ENCODE measurements around the gene FNIP2. TPM values are rescaled to one million over a fixed set of nuclear protein-coding genes. Genes with fewer than 3 reads are reported as not detected.
A peak's percentile ranks its signal among the peaks of the same experiment; 100 is the strongest.
"Not testable (repeated sequence)": the region's sequence is repeated elsewhere in the genome, so short reads cannot be mapped to it uniquely, and the experiment has no call there.

FNIP2 gene
- total RNA-seq, 2 donors from 2014 or later: 7.7 to 11.5 TPM

DNA sequence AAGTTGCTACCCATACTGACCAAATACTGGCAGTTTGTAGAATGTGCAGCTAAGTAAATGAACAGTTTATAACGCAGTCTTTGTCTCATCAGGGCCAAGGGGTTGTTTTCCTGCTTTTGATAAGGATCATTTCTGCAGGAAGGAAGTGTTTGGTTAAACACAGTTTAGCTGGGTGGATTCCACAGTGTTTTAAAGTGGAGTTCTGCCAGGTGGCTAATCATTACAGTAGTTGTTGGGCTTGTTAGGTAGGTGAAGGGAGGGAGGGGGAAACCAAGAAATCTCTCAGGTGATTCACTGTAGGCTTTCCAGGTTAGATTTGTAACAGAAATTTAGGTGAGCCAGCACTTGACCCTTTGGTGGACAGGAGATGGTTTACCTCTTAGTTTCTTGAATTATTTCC lies 58.1 kb downstream of the FNIP2 start:
- peak overlapping the region; percentile 90 for H3K27ac Mint-ChIP-seq
- DNase-seq: no peak

DNA sequence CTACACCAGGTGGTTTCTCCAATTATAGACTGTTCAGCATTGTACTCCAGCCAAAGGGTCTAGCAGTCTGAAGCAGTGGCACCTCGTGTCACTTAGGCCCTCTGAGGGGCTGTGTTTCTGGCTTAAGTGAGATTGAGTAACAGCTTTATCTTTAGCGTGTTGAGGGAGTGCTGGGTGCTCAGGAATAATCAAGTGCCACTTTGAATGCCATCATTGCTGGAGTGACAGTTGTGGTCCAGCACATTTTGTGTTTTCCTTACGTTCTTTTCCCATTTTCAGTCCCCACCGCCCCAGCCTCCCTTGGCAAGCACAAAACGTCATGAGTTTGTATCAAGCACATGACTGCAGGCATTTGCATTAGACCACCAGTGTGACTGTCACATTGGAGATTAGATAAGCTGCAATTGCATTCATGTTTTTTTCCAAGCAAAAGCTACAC lies 58.7 kb downstream of the FNIP2 start:
- Mint-ChIP-seq H3K4me1 (peaks cover 41% of the 10 kb centered on the region), H3K27me3 (no peaks in the 10 kb centered on the region), H3K36me3 (ENCODE audit: low read depth) (peaks cover 15% of the 10 kb centered on the region), H3K4me3 (no peak overlapping the region), H3K27ac (peak overlapping the region; percentile 90)
- no peaks in the 10 kb centered on the region for H3K9me3 ChIP-seq (ENCODE audit: control insufficient read depth, low read length, poor library complexity, severe bottlenecking)
- no peak for ATAC-seq
- DNase-seq: no peak

More for the DNA sequence above, 58.1 kb downstream of the FNIP2 start:
- H3K4me1 Mint-ChIP-seq: peaks cover 41% of the 10 kb centered on the region
- peak; percentile 88 for ATAC-seq
- peaks cover 15% of the 10 kb centered on the region for H3K36me3 Mint-ChIP-seq (ENCODE audit: low read depth)
- H3K9me3 ChIP-seq (ENCODE audit: control insufficient read depth, low read length, poor library complexity, severe bottlenecking): no peaks in the 10 kb centered on the region
- H3K27me3 Mint-ChIP-seq: no peaks in the 10 kb centered on the region
- peak overlapping the region; percentile 80 for H3K4me3 Mint-ChIP-seq

DNA sequence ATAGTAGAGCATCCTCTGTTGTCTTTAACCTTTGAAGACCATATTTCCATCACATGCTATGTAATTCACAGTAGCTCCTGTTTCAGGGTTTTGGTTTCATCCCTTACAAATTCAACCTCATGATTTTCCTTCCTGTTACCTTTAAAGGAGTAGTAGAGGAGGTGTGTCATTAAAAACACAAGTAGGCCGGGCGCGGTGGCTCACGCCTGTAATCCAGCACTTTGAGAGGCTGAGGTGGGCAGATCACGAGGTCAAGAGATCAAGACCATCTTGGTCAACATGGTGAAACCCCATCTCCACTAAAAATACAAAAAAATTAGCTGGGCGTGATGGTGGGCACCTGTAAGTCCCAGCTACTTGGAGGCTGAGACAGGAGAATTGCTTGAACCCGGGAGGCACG lies 59.3 kb downstream of the FNIP2 start:
- ATAC-seq; H3K4me3 Mint-ChIP-seq; H3K9me3 ChIP-seq (ENCODE audit: control insufficient read depth, low read length, poor library complexity, severe bottlenecking); DNase-seq; H3K27me3 Mint-ChIP-seq: not testable (repeated sequence)
- H3K4me1 Mint-ChIP-seq: peaks cover 41% of the 10 kb centered on the region
- peak overlapping the region; percentile 90 for H3K27ac Mint-ChIP-seq
- H3K36me3 Mint-ChIP-seq (ENCODE audit: low read depth): peaks cover 15% of the 10 kb centered on the region

DNA sequence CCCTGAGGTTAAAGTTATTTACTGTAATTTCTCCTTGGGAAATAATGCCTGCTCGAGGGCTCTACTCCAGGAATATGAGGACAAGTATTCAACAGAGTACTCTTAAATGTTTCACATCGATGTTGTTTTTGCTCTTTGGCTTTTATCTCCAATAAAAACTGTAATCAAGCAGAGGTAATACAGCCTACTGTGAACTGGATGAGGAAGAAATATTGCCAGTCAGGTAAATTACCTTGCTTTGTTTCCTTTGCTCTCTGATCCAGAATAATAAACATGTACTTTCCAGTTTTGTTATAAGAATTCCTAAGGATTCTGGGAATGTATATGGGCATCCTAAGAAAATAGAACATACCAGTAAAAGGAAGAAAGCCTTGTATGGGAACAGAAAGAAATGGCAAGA lies 60.4 kb downstream of the FNIP2 start:
- no peak overlapping the region for H3K27ac Mint-ChIP-seq

DNA sequence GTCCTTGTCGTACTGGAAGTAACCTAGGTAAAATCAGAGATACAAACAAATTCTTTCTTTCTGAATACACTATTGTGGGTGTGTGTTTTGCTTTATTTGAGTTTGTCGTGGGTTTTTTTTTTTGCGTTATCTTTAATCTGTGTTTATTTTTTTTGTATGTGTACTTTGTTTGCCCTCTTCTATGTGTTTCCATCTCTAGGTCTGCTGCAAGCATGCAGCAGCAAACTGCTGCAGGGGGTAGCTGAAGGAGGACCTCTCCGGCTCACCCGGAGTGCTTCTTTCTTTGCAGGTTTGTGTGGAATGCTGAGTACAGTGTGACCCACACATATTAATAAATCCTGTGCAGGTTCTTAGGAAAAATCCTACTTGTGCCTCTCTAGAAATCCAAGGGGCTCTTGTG lies 64.8 kb downstream of the FNIP2 start:
- H3K9me3 ChIP-seq (ENCODE audit: control insufficient read depth, low read length, poor library complexity, severe bottlenecking): no peaks in the 10 kb centered on the region
- Mint-ChIP-seq H3K4me3 (no peak overlapping the region), H3K27me3 (no peaks in the 10 kb centered on the region), H3K4me1 (peaks cover 10% of the 10 kb centered on the region), H3K36me3 (ENCODE audit: low read depth) (peaks cover 20% of the 10 kb centered on the region), H3K27ac (no peak overlapping the region)
- DNase-seq (no peak), ATAC-seq (no peak)

More for the DNA sequence above, 60.4 kb downstream of the FNIP2 start:
- Mint-ChIP-seq H3K36me3 (ENCODE audit: low read depth) (peaks cover 23% of the 10 kb centered on the region), H3K4me1 (peaks cover 44% of the 10 kb centered on the region), H3K4me3 (no peak overlapping the region), H3K27me3 (no peaks in the 10 kb centered on the region)
- DNase-seq (no peak), ATAC-seq (no peak)
- no peaks in the 10 kb centered on the region for H3K9me3 ChIP-seq (ENCODE audit: control insufficient read depth, low read length, poor library complexity, severe bottlenecking)

DNA sequence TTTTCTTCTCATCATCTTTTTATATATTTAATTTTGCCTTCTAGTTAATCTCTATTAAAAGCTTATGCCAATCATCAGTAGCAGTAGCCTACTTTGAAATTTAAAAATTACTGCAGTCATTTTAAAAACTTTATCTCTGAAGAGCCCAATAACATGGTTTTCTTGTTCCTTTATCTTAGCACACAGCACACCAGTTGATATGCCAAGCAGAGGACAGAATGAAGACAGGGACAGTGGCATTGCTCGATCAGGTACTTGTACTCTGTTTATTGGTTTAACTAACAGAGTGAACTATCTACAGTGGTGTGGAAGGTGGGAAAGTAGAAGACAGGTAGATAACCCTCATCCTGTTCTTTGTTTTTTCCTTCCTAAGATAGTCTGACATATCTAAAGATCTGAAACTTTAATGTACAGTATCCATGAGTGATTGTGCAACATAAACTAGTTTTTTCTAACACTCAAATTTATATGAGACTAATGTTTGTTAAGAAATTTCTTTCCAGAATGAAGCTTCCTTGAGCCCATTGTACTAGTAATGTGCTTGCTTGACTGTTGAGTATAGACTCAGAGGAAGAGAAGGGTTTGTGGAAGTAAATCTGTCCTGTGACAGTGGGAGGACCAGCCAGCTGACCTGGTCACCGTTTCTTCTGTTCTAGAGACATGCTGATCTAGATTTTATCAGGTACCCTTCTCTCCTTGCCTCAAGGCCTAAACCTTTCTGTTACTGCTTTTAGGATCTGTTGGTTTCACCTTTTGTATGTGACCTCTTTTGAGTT lies 66.6 kb downstream of the FNIP2 start:
- H3K27me3 Mint-ChIP-seq: no peaks in the 10 kb centered on the region
- no peak overlapping the region for H3K4me3 Mint-ChIP-seq
- H3K9me3 ChIP-seq (ENCODE audit: control insufficient read depth, low read length, poor library complexity, severe bottlenecking): no peaks in the 10 kb centered on the region
- peaks cover 15% of the 10 kb centered on the region for H3K36me3 Mint-ChIP-seq (ENCODE audit: low read depth)
- H3K4me1 Mint-ChIP-seq: peaks cover 6% of the 10 kb centered on the region
- DNase-seq (no peak), ATAC-seq (no peak)
- peak overlapping the region; percentile 43 for H3K27ac Mint-ChIP-seq

DNA sequence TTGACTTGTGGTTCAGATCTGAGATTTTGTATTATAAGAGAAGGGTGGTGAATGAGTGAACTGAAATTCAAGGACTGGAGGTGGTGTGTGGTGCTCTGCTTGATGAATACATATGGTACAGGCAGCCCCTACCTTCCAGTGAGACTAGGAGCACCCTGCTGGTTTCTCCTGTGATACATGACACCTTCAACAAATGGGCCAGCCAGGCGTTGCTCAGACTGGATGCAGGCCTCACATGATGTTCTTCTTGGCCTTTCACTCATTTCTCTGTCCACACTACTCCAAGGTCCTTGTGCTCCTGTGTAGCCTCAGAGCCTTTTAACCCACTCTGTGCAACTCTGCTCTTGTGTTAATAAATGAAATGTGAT lies 67.2 kb downstream of the FNIP2 start:
- Mint-ChIP-seq H3K27me3 (no peaks in the 10 kb centered on the region), H3K4me1 (peaks cover 4% of the 10 kb centered on the region), H3K27ac (peak overlapping the region; percentile 43), H3K4me3 (no peak overlapping the region), H3K36me3 (ENCODE audit: low read depth) (peaks cover 13% of the 10 kb centered on the region)
- no peak for DNase-seq
- ATAC-seq: no peak
- H3K9me3 ChIP-seq (ENCODE audit: control insufficient read depth, low read length, poor library complexity, severe bottlenecking): no peaks in the 10 kb centered on the region

DNA sequence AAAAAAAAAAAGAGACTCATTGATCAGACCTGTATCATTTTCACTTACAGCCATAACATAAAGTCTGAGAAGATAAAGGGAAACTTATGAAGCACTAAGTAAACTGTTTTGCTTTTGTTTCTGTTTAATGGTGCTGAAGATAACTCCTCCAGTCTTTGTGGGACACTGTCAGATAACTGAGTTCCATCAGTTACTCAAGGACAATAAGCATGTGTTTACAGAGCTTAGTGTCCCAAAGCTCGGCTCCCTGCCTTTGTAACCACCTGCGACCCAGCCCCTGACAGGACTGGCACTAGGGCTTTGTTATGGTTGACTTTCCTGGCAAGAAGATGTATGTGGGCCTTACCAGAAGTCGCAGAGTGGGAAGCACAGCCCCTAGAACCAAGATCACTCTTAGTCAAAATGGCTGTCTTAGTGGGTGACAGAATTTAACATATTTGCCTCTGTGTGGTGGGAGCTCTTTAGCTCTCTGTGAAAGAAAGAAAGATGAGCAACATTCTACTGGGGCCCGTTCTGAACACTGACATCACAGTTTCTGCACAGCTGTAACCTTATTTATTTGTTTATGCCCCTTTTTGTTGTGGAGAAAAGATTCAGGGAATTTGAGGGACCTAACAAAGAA lies 68.1 kb downstream of the FNIP2 start:
- Mint-ChIP-seq H3K4me3 (no peak overlapping the region), H3K27ac (peak overlapping the region; percentile 43), H3K27me3 (no peaks in the 10 kb centered on the region), H3K36me3 (ENCODE audit: low read depth) (peaks cover 14% of the 10 kb centered on the region), H3K4me1 (peaks cover 4% of the 10 kb centered on the region)
- DNase-seq (no peak), ATAC-seq (no peak)
- H3K9me3 ChIP-seq (ENCODE audit: control insufficient read depth, low read length, poor library complexity, severe bottlenecking): no peaks in the 10 kb centered on the region

DNA sequence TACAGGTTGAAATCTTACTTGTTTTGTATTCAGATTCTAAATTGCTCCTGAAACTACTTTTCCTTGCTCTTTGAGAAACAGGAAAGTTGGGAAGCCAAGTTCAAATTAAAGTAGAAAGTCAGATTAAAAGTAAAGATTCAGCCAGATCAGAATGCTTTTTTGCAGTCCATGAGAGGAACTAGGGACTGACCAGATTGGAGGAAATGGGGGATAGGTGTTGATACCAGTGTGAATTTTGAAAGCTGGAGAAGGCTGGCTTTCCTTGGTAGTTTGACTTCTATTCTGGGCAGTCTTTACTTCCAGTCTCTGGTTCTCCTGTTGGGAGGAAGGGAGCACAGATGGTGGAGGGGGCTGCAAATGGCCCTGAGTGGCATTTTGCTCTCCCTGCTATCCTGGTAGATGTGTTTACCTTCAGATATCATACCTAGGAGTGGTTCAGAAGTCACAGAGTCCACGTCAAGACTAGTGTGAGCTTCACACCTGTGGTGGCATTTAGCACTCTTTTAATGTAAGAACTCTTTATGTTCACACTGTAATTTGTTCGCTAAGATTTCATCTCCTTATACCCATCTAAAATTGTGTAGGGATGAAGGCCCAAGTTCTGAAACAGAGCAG lies 68.8 kb downstream of the FNIP2 start:
- ATAC-seq: no peak
- Mint-ChIP-seq H3K36me3 (ENCODE audit: low read depth) (peaks cover 14% of the 10 kb centered on the region), H3K4me1 (peaks cover 4% of the 10 kb centered on the region), H3K27ac (no peak overlapping the region), H3K4me3 (no peak overlapping the region), H3K27me3 (no peaks in the 10 kb centered on the region)
- DNase-seq: no peak
- no peaks in the 10 kb centered on the region for H3K9me3 ChIP-seq (ENCODE audit: control insufficient read depth, low read length, poor library complexity, severe bottlenecking)

DNA sequence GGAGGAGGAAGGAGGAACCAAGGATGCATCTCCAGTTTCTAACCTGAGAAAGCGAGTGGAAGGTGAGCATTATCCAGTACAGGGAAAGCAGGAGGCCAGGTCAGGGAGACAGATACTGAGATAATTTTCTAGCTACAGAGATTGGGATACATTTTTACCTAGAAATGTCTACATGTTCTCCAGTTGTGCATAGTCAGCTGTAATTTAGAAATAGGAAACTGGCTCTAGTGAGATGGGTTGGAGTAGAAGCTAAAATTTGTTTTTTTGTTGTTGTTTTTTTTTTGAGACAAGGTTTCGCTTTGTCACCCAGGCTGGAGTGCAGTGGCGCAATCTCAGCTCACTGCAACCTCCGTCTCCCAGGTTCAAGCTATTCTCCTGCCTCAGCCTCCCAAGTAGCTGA lies 71.3 kb downstream of the FNIP2 start:
- H3K27ac Mint-ChIP-seq: peak overlapping the region; percentile 5
- H3K36me3 Mint-ChIP-seq (ENCODE audit: low read depth): peaks cover 9% of the 10 kb centered on the region
- no peaks in the 10 kb centered on the region for H3K4me1 Mint-ChIP-seq

DNA sequence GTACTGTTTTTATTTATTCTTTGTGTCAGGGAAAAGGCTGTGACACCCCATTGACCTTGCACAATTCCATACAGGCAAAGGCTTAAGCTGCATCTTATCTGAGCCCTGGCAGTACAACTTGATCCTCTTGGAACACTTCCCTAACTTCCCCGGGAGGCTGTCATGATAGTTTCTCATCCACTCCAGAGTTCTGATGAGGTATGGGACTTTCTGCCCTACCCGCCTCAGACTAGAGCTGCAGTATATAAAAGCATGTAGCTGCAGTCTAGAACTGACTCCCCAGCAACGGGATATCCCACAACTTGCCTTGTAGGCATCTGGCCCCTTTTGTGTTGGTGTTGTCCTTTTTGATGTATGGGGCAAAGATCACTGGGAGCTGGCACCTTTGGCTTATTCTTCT lies 72.7 kb downstream of the FNIP2 start:
- Mint-ChIP-seq H3K36me3 (ENCODE audit: low read depth) (peaks cover 9% of the 10 kb centered on the region), H3K27me3 (no peaks in the 10 kb centered on the region), H3K4me3 (no peak overlapping the region), H3K4me1 (no peaks in the 10 kb centered on the region), H3K27ac (no peak overlapping the region)
- no peaks in the 10 kb centered on the region for H3K9me3 ChIP-seq (ENCODE audit: control insufficient read depth, low read length, poor library complexity, severe bottlenecking)
- ATAC-seq (no peak), DNase-seq (no peak)

More for the DNA sequence above, 71.3 kb downstream of the FNIP2 start:
- ATAC-seq (no peak), DNase-seq (no peak)
- Mint-ChIP-seq H3K4me3 (no peak overlapping the region), H3K27me3 (no peaks in the 10 kb centered on the region)
- H3K9me3 ChIP-seq (ENCODE audit: control insufficient read depth, low read length, poor library complexity, severe bottlenecking): no peaks in the 10 kb centered on the region

DNA sequence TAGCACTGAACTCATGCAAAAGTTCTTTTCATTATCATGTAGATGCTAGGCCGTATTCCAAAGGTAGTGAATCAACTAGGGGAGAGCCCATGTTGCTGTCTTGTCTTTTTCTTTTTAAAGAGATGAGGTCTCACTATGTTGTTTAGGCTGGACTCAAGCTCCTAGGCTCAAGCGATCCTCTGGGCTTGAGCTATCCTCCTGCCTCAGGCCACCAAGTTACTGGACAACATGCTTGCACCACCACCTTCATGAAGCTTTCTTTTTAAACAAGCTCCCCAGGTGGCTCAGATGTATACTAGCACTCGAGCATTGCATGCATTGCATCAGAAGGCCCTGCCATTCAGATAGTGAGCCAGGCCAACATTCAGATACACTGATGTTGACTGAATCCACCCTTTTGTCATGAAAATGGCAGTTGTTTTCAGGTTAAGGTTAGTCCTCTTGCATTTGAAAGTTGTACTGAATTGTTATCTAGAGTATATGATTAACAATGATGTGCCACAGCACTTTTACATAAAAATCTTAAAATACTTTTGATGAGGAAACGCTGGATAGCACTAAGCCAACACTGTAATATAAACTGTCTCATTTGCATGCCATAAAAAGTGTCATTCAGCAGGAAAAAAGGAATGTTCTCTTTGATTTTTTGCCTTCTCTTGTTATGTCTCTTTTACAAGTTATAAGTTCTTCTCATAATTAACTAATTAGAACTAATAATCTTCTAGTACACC lies 76.7 kb downstream of the FNIP2 start:
- Mint-ChIP-seq H3K27ac (no peak overlapping the region), H3K27me3 (no peaks in the 10 kb centered on the region)

DNA sequence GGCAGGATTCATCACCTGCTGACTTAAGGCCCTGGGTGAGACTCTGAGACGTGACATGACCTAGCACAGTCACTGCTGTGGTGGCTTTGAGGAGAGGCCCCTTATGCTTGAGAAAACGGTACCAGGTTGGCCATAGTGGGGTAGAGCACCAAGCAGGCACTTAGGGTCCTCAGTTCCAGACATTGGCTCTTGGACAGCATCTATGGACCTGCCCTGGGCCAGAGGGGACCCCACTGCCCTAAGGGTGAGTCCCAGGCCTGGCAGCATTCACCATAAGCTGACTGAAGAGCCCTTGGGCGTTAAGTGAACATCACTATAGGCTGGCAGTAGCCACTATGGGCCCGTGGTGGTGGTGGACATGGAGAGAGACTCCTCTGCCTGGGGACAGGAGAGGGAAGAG lies 78.7 kb downstream of the FNIP2 start:
- Mint-ChIP-seq H3K4me3 (no peak overlapping the region), H3K36me3 (ENCODE audit: low read depth) (peaks cover 4% of the 10 kb centered on the region), H3K4me1 (peaks cover 8% of the 10 kb centered on the region), H3K27me3 (no peaks in the 10 kb centered on the region), H3K27ac (no peak overlapping the region)
- DNase-seq (no peak), ATAC-seq (no peak)
- no peaks in the 10 kb centered on the region for H3K9me3 ChIP-seq (ENCODE audit: control insufficient read depth, low read length, poor library complexity, severe bottlenecking)

More for the DNA sequence above, 76.7 kb downstream of the FNIP2 start:
- H3K36me3 Mint-ChIP-seq (ENCODE audit: low read depth): peaks cover 6% of the 10 kb centered on the region
- no peak overlapping the region for H3K4me3 Mint-ChIP-seq
- DNase-seq (no peak), ATAC-seq (no peak)
- peaks cover 4% of the 10 kb centered on the region for H3K4me1 Mint-ChIP-seq
- H3K9me3 ChIP-seq (ENCODE audit: control insufficient read depth, low read length, poor library complexity, severe bottlenecking): no peaks in the 10 kb centered on the region
